ENCODE data around the gene ACER3. TPM values are rescaled to one million over a fixed set of nuclear protein-coding genes. Genes with fewer than 3 reads are reported as not detected.

ACER3 gene
- total RNA-seq, 1 donor from 2014 or later, result 17.3 TPM

- TF ChIP-seq CTCF (IDR thresholded peaks at IDR 0.05; ENCODE audit: insufficient read depth, low read depth, low read length), result no peak
- TF ChIP-seq EZH2 (IDR thresholded peaks at IDR 0.05; ENCODE audit: insufficient read depth, low read length), result no peak
- H3K9me3 ChIP-seq (ENCODE audit: insufficient read depth, low read depth, low read length), result peaks cover 4% of the 10 kb centered on the region
- H3K9me3 Mint-ChIP-seq (ENCODE audit: unreplicated experiment), result no peaks in the 10 kb centered on the region
Observed at GRCh38 chr11:77053217-77054015, 192.7 kb downstream of the ACER3 start.

DNA sequence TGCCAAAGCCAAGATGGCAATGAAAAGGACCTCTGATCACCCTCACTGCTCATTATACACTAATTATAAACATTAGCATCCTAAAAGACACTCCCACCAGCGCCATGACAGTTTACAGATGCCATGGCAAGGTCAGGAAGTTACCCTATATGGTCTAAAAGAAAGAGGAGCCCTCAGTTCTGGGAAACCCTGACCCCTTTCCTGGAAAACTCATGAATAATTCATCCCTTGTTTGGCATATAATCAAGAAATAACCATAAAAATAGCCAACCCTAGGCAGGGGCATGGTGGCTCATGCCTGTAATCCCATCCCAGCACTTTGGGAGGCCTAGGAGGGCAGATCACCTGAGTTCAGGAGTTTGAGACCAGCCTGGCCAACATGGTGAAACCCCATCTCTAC, 193.4 kb downstream of the ACER3 start:
- no peak overlapping the region for H2AFZ ChIP-seq (ENCODE audit: low read depth, low read length)
- no peak overlapping the region for H3K27ac ChIP-seq (ENCODE audit: low read depth, low read length)
- Mint-ChIP-seq H3K4me3 (ENCODE audit: unreplicated experiment) (no peak overlapping the region), H3K9me3 (ENCODE audit: unreplicated experiment) (no peaks in the 10 kb centered on the region), H3K36me3 (ENCODE audit: low read depth, unreplicated experiment) (no peaks in the 10 kb centered on the region), H3K27ac (ENCODE audit: unreplicated experiment) (no peak overlapping the region), H3K27me3 (ENCODE audit: low read depth, unreplicated experiment) (peaks cover 4% of the 10 kb centered on the region), H3K4me1 (ENCODE audit: low read depth, unreplicated experiment) (no peaks in the 10 kb centered on the region)
- H3K4me2 ChIP-seq (ENCODE audit: low read length), result no peak overlapping the region
- no peaks in the 10 kb centered on the region for H3K36me3 ChIP-seq (ENCODE audit: insufficient read depth, low read length)
- TF ChIP-seq EZH2 (IDR thresholded peaks at IDR 0.05; ENCODE audit: insufficient read depth, low read length) (no peak), CTCF (IDR thresholded peaks at IDR 0.05; ENCODE audit: insufficient read depth, low read depth, low read length) (no peak)
- FAIRE-seq (no peak), DNase-seq (ENCODE audit: low read depth) (no peak)
- H3K4me1 ChIP-seq (ENCODE audit: insufficient read depth, low read length), result no peaks in the 10 kb centered on the region
- H3K79me2 ChIP-seq (ENCODE audit: insufficient read depth, low read length), result no peaks in the 10 kb centered on the region
- H3K9me3 ChIP-seq (ENCODE audit: insufficient read depth, low read depth, low read length), result peaks cover 4% of the 10 kb centered on the region
- no peaks in the 10 kb centered on the region for H4K20me1 ChIP-seq (ENCODE audit: insufficient read depth, low read length)
- no peak overlapping the region for H3K9ac ChIP-seq (ENCODE audit: low read length)
- no peak overlapping the region for H3K4me3 ChIP-seq (ENCODE audit: insufficient read depth, low read depth, low read length)
- H3K27me3 ChIP-seq (ENCODE audit: insufficient read depth, low read length), result no peaks in the 10 kb centered on the region

More at GRCh38 chr11:77053217-77054015, 192.7 kb downstream of the ACER3 start:
- Histone ChIP-seq H3K9ac (ENCODE audit: low read length) (no peak overlapping the region), H3K27me3 (ENCODE audit: insufficient read depth, low read length) (no peaks in the 10 kb centered on the region), H3K4me1 (ENCODE audit: insufficient read depth, low read length) (no peaks in the 10 kb centered on the region), H3K4me2 (ENCODE audit: low read length) (no peak overlapping the region), H3K36me3 (ENCODE audit: insufficient read depth, low read length) (no peaks in the 10 kb centered on the region), H2AFZ (ENCODE audit: low read depth, low read length) (no peak overlapping the region), H3K4me3 (ENCODE audit: insufficient read depth, low read depth, low read length) (no peak overlapping the region), H3K27ac (ENCODE audit: low read depth, low read length) (no peak overlapping the region), H3K79me2 (ENCODE audit: insufficient read depth, low read length) (no peaks in the 10 kb centered on the region), H4K20me1 (ENCODE audit: insufficient read depth, low read length) (no peaks in the 10 kb centered on the region)
- Mint-ChIP-seq H3K4me3 (ENCODE audit: unreplicated experiment) (no peak overlapping the region), H3K27ac (ENCODE audit: unreplicated experiment) (no peak overlapping the region), H3K27me3 (ENCODE audit: low read depth, unreplicated experiment) (peaks cover 2% of the 10 kb centered on the region), H3K4me1 (ENCODE audit: low read depth, unreplicated experiment) (no peaks in the 10 kb centered on the region), H3K36me3 (ENCODE audit: low read depth, unreplicated experiment) (no peaks in the 10 kb centered on the region)
- DNase-seq (ENCODE audit: low read depth), result no peak
- FAIRE-seq, result no peak

DNA sequence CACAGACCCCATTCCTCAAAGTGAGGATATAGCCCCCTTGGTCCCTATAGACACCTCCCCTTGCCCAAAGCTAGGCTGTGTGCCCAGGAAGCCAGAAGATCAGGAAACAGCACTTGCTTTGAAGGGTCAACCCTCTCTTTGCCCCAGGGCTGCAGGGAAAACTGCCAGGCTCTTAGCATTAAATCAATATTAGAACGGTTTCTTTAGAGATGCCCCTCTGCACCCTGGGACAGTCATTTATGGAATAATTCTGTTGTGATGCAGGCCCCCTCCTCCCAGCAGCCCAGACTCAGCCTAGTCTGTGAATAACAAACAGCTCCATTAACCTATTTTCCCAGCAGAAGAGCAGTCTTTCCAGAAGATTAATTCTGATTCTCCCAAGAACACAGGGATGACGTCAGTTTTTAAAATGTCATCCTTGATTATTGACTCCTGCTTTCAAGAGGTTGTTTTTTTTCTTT, 194.4 kb downstream of the ACER3 start:
- Histone ChIP-seq H3K4me1 (ENCODE audit: insufficient read depth, low read length) (no peaks in the 10 kb centered on the region), H3K27ac (ENCODE audit: low read depth, low read length) (no peak overlapping the region), H3K9ac (ENCODE audit: low read length) (no peak overlapping the region), H3K4me2 (ENCODE audit: low read length) (no peak overlapping the region), H3K9me3 (ENCODE audit: insufficient read depth, low read depth, low read length) (peaks cover 4% of the 10 kb centered on the region), H2AFZ (ENCODE audit: low read depth, low read length) (no peak overlapping the region), H3K79me2 (ENCODE audit: insufficient read depth, low read length) (no peaks in the 10 kb centered on the region), H3K27me3 (ENCODE audit: insufficient read depth, low read length) (peaks cover 2% of the 10 kb centered on the region), H4K20me1 (ENCODE audit: insufficient read depth, low read length) (no peaks in the 10 kb centered on the region), H3K4me3 (ENCODE audit: insufficient read depth, low read depth, low read length) (no peak overlapping the region), H3K36me3 (ENCODE audit: insufficient read depth, low read length) (no peaks in the 10 kb centered on the region)
- Mint-ChIP-seq H3K27ac (ENCODE audit: unreplicated experiment) (no peak overlapping the region), H3K27me3 (ENCODE audit: low read depth, unreplicated experiment) (peaks cover 4% of the 10 kb centered on the region), H3K36me3 (ENCODE audit: low read depth, unreplicated experiment) (no peaks in the 10 kb centered on the region), H3K4me3 (ENCODE audit: unreplicated experiment) (no peak overlapping the region), H3K9me3 (ENCODE audit: unreplicated experiment) (no peaks in the 10 kb centered on the region), H3K4me1 (ENCODE audit: low read depth, unreplicated experiment) (no peaks in the 10 kb centered on the region)
- no peak for TF ChIP-seq CTCF (IDR thresholded peaks at IDR 0.05; ENCODE audit: insufficient read depth, low read depth, low read length)
- no peak for TF ChIP-seq EZH2 (IDR thresholded peaks at IDR 0.05; ENCODE audit: insufficient read depth, low read length)
- FAIRE-seq, result no peak
- DNase-seq (ENCODE audit: low read depth), result no peak

Measured in astrocyte (in vitro differentiated cells and primary cell).